ENCODE results near the gene NTF4. TPM values are rescaled to one million over a fixed set of nuclear protein-coding genes. Genes with fewer than 3 reads are reported as not detected.
"Not testable (repeated sequence)": the region's sequence is repeated elsewhere in the genome, so short reads cannot be mapped to it uniquely, and the experiment has no call there.

Gene NTF4
- total RNA-seq, 1 donor = not detected

- H3K9me3 ChIP-seq (ENCODE audit: low read depth, low read length); H3K4me1 ChIP-seq (ENCODE audit: insufficient read depth, low read length); H3K4me3 ChIP-seq (ENCODE audit: low read length); H3K27me3 ChIP-seq (ENCODE audit: insufficient read depth, low read length): not testable (repeated sequence)
Observed at GRCh38 chr19:49049834-49050233, 14.8 kb downstream of the NTF4 start.

- H3K9me3 ChIP-seq (ENCODE audit: low read depth, low read length); H3K4me1 ChIP-seq (ENCODE audit: insufficient read depth, low read length); H3K27me3 ChIP-seq (ENCODE audit: insufficient read depth, low read length); H3K4me3 ChIP-seq (ENCODE audit: low read length): not testable (repeated sequence)
Observed at GRCh38 chr19:49049011-49049410, 15.6 kb downstream of the NTF4 start, which contains the start of gene CGB8. CGB8 (minus strand) TSS chr19:49049111; CDS start chr19:49048739, 372 bp downstream.

GRCh38 chr19:49043548-49043947 lies 21.1 kb downstream of the NTF4 start, which contains the start of gene CGB5:
CGB5 (plus strand) TSS chr19:49043848; CDS start chr19:49044210, 362 bp downstream.
- not testable (repeated sequence) for H3K9me3 ChIP-seq (ENCODE audit: low read depth, low read length); H3K27me3 ChIP-seq (ENCODE audit: insufficient read depth, low read length); H3K4me3 ChIP-seq (ENCODE audit: low read length); H3K4me1 ChIP-seq (ENCODE audit: insufficient read depth, low read length)

GRCh38 chr19:49042666-49043065 lies 22.0 kb downstream of the NTF4 start:
- not testable (repeated sequence) for H3K4me1 ChIP-seq (ENCODE audit: insufficient read depth, low read length); H3K4me3 ChIP-seq (ENCODE audit: low read length); H3K27me3 ChIP-seq (ENCODE audit: insufficient read depth, low read length); H3K9me3 ChIP-seq (ENCODE audit: low read depth, low read length)

- no peaks in the 10 kb centered on the region for H3K4me1 ChIP-seq (ENCODE audit: insufficient read depth, low read length)
Observed at GRCh38 chr19:49042177-49042576, 22.4 kb downstream of the NTF4 start.

GRCh38 chr19:49039736-49040135 lies 24.9 kb downstream of the NTF4 start:
- not testable (repeated sequence) for H3K4me3 ChIP-seq (ENCODE audit: low read length); H3K9me3 ChIP-seq (ENCODE audit: low read depth, low read length); H3K4me1 ChIP-seq (ENCODE audit: insufficient read depth, low read length); H3K27me3 ChIP-seq (ENCODE audit: insufficient read depth, low read length)

More at GRCh38 chr19:49042177-49042576, 22.4 kb downstream of the NTF4 start:
- Histone ChIP-seq H3K4me3 (ENCODE audit: low read length) (no peak overlapping the region), H3K27me3 (ENCODE audit: insufficient read depth, low read length) (no peaks in the 10 kb centered on the region), H3K9me3 (ENCODE audit: low read depth, low read length) (no peaks in the 10 kb centered on the region)

GRCh38 chr19:49038557-49039276 lies 25.9 kb downstream of the NTF4 start:
- H3K4me1 ChIP-seq (ENCODE audit: insufficient read depth, low read length); H3K27me3 ChIP-seq (ENCODE audit: insufficient read depth, low read length); H3K4me3 ChIP-seq (ENCODE audit: low read length); H3K9me3 ChIP-seq (ENCODE audit: low read depth, low read length): not testable (repeated sequence)

- not testable (repeated sequence) for H3K27me3 ChIP-seq (ENCODE audit: insufficient read depth, low read length); H3K9me3 ChIP-seq (ENCODE audit: low read depth, low read length); H3K4me1 ChIP-seq (ENCODE audit: insufficient read depth, low read length); H3K4me3 ChIP-seq (ENCODE audit: low read length)
Observed at GRCh38 chr19:49038111-49038510, 26.5 kb downstream of the NTF4 start.

- not testable (repeated sequence) for H3K9me3 ChIP-seq (ENCODE audit: low read depth, low read length)
Observed at GRCh38 chr19:49036815-49037214, 27.8 kb downstream of the NTF4 start, which contains the start of gene CGB1. CGB1 (minus strand) TSS chr19:49036895; CDS start chr19:49036711, 184 bp downstream.

GRCh38 chr19:49031642-49032301 lies 32.8 kb downstream of the NTF4 start, which contains the start of gene CGB2:
CGB2 (plus strand) TSS chr19:49031890; CDS start chr19:49032096, 206 bp downstream.
- not testable (repeated sequence) for H3K9me3 ChIP-seq (ENCODE audit: low read depth, low read length); H3K27me3 ChIP-seq (ENCODE audit: insufficient read depth, low read length); H3K4me1 ChIP-seq (ENCODE audit: insufficient read depth, low read length); H3K4me3 ChIP-seq (ENCODE audit: low read length)

More at GRCh38 chr19:49036815-49037214, 27.8 kb downstream of the NTF4 start, which contains the start of gene CGB1:
- not testable (repeated sequence) for H3K4me1 ChIP-seq (ENCODE audit: insufficient read depth, low read length); H3K27me3 ChIP-seq (ENCODE audit: insufficient read depth, low read length); H3K4me3 ChIP-seq (ENCODE audit: low read length)

GRCh38 chr19:49030323-49030722 lies 34.3 kb downstream of the NTF4 start:
- not testable (repeated sequence) for H3K4me1 ChIP-seq (ENCODE audit: insufficient read depth, low read length); H3K27me3 ChIP-seq (ENCODE audit: insufficient read depth, low read length); H3K4me3 ChIP-seq (ENCODE audit: low read length)

GRCh38 chr19:49029749-49030148 lies 34.9 kb downstream of the NTF4 start:
- H3K27me3 ChIP-seq (ENCODE audit: insufficient read depth, low read length); H3K4me1 ChIP-seq (ENCODE audit: insufficient read depth, low read length); H3K9me3 ChIP-seq (ENCODE audit: low read depth, low read length); H3K4me3 ChIP-seq (ENCODE audit: low read length): not testable (repeated sequence)

More at GRCh38 chr19:49030323-49030722, 34.3 kb downstream of the NTF4 start:
- not testable (repeated sequence) for H3K9me3 ChIP-seq (ENCODE audit: low read depth, low read length)

- H3K4me1 ChIP-seq (ENCODE audit: insufficient read depth, low read length); H3K9me3 ChIP-seq (ENCODE audit: low read depth, low read length); H3K27me3 ChIP-seq (ENCODE audit: insufficient read depth, low read length); H3K4me3 ChIP-seq (ENCODE audit: low read length): not testable (repeated sequence)
Observed at GRCh38 chr19:49028686-49029085, 35.9 kb downstream of the NTF4 start.

- not testable (repeated sequence) for H3K4me3 ChIP-seq (ENCODE audit: low read length); H3K9me3 ChIP-seq (ENCODE audit: low read depth, low read length); H3K4me1 ChIP-seq (ENCODE audit: insufficient read depth, low read length); H3K27me3 ChIP-seq (ENCODE audit: insufficient read depth, low read length)
Observed at GRCh38 chr19:49025599-49025998, 39.0 kb downstream of the NTF4 start.

- H3K4me1 ChIP-seq (ENCODE audit: insufficient read depth, low read length); H3K9me3 ChIP-seq (ENCODE audit: low read depth, low read length); H3K4me3 ChIP-seq (ENCODE audit: low read length); H3K27me3 ChIP-seq (ENCODE audit: insufficient read depth, low read length): not testable (repeated sequence)
Observed at GRCh38 chr19:49025088-49025487, 39.5 kb downstream of the NTF4 start.

GRCh38 chr19:49024233-49024632 lies 40.4 kb downstream of the NTF4 start, which contains the start of gene CGB3:
CGB3 (minus strand) TSS chr19:49024333; CDS start chr19:49023971, 362 bp downstream.
- H3K9me3 ChIP-seq (ENCODE audit: low read depth, low read length); H3K4me3 ChIP-seq (ENCODE audit: low read length); H3K4me1 ChIP-seq (ENCODE audit: insufficient read depth, low read length); H3K27me3 ChIP-seq (ENCODE audit: insufficient read depth, low read length): not testable (repeated sequence)

Measured in mononuclear cell (primary cell).